HTERT RPE-1 (cell line): ENCODE data around the gene FUT7.

Experiments
- in situ Hi-C: fragments of 300-500 bp; cut with MboI; formaldehyde crosslinking; loops from 4 replicates; pipeline ENCODE4 v1.14.3; 2020; ENCODE audit warnings: low sequenced_read_pairs

The FUT7 gene

DNA sequence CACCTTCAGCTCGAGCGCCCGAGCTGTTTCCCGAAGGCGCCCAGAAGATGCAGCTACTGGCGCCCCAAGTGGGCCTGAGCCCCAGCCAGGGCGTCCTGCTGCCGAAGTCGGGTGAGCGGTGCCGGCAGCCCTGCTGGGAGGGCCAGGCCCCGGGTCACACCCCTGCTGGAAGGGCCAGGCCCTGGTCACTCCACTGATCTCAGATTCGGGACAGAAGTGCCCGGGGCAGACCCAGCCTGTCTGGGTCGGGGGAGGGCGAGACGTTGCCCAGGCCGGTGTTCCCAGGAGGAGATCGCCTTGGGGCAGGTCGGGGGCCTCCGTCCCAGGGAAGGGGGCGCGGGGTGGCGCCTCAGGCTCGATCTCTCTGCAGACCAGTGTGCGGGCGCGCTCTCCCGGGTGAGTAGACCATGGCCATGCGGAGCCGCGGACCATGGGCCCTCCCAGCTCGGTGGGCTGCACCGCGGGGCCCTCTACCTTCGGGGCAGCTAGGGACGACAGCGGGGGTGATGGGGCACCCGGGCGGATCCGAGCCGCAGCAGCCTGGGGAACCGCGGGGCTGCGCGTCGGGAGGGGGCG lies 46.8 kb downstream of the FUT7 start:
- in situ Hi-C loops, result no loop called here

DNA sequence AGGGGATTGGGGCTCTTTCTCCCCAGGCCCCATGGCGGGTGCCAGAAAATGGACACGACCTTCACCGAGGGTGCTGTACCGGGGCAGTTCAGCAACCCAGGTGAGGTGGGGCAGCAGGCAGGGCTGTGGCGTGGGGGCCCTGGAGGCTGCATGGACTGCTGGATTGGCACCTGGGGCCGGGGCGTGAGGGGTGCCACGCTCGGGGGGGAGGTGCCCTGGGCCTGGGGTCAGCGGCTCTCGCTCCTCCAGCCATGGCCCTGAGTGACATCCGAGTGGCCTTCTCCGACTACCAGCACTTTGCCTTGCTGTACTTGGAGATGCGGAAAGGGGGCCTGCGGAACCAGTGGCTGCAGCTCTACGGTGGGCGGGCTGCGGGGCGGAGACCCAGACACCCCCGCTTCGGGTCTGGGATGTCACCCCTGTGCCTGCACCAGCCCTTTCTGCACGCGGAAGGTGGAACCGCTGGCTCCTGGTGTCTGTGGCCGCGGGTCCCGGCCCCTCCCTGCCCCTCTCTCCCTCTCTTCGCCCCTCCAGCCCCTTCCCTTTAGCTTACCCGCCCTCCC lies 47.3 kb downstream of the FUT7 start:
- in situ Hi-C loops, result no loop called here

DNA sequence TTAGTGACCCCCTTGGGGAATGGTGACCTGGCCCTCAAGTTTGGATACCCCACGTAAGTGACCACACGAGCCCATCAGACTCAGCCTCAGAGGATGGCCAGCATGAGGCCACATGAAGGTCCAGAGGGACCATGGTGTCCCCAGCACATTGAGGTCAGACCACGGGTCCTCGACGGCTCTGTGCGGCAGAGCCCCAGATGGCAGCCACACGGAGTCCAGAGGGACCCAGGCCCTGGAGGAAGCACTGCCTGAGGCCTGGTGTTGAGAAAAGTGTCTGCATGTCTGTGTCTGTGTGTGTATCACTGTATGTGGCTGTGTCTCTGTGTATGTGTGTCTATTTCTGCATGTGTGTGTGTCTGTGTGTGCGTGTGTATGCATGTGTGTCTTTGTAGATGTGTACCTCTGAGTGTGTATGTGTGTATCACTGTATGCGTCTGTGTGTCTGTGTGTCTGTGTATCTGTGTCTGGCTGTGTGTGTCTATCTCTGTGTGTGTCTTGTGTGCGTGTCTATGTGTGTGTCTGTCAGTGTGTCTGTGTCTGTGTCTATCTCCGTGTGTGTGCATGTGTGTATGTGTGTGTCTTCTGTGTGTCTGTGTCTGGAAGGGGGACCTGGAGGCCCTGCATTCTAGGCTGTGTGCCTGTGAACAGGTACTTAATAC lies 48.1 kb downstream of the FUT7 start:
- in situ Hi-C loops, result no loop called here

DNA sequence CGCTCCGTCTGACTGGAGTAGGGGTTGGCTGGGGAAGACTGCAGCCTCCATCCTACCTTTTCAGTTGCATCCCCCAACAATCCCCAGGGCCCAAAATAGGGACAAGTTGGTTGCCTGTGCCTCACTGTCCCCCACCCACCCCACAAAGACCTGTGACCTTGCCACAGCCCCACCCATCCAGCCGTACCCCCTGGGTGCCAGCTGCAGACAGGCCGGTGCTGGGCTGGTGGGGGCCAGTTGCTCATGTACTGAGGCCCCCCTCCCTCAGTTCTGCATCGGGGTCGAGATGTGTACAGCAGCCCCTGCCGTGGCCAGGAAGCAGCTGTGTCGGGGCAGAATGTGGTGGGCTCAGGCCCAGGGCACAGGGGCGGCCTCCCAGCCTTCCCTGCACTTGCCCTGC lies 48.7 kb downstream of the FUT7 start:
- in situ Hi-C loops, result no loop called here

DNA sequence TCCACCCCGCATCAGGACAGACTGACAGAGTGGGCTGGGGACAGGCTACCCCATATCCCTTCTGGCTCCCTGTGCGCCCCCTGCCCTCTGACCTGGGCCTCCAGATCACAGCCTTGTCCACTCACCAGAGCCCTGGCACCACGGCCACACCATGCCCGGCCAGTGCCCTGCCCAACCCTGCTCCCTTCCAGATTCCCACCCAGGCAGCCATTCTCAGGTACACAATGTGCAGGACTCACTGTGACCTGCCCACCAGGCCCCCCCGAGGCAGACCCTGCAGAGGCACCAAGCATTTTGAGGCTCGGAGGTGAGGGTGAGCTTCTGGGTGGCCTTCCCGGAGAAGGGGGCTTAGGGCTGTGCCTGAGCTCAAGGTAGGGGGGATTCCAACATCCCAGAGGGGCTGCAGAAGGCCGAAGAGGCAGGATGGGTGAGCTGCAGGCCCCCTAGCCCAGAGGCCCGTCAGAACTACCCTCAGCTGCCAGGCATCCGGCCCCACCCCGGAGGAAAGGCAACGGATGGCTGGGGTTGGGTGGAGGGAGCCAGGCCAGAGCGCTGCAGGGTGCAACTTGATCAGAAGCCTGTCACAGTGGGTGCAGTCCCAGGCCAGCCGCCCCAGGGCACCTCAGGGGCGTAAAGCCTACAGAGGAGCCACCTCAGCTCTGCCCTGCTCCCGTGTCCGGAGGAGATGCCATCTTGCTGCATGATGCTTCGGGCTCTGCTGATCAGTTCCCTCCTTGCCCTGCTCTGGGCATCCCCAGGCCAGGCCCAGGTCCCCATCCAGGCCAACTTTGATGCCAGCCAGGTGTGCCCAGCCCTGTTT lies 49.4 kb downstream of the FUT7 start, which contains the start of gene LCNL1:
Gene LCNL1, plus strand, starts transcription at position 762 of the 820 bp plus-strand sequence. CDS start 594 bp downstream, outside the sequence.
- in situ Hi-C loops, result no loop called here

DNA sequence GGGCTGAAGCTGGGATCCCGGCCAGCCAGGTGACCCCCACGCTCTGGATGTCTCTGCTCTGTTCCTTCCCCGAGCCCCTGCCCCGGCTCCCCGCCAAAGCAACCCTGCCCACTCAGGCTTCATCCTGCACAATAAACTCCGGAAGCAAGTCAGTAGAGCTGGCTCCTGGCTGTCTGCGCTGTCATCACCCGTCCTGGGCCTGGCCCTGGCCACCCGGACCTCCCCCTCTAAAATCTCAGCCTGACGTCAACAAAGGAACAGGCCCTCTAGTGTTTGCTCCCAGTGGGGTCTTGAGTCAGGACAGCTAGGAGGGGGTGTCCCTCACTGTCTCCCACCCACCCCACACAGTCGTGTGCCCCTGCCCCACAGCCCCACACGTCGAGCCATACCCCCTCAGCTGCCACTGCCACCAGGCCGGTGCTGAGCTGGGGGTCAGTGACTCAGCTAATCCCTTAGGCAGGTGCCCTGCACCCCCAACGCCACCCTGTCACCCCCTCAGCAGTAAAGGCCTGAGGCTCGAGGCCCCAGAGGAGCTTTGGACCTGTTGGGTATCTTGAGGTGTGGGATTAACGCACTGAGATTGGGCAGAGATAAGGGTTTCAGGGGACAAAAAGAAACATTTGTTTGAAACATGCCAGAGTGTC lies 50.2 kb downstream of the FUT7 start:
- in situ Hi-C loops, result no loop called here

DNA sequence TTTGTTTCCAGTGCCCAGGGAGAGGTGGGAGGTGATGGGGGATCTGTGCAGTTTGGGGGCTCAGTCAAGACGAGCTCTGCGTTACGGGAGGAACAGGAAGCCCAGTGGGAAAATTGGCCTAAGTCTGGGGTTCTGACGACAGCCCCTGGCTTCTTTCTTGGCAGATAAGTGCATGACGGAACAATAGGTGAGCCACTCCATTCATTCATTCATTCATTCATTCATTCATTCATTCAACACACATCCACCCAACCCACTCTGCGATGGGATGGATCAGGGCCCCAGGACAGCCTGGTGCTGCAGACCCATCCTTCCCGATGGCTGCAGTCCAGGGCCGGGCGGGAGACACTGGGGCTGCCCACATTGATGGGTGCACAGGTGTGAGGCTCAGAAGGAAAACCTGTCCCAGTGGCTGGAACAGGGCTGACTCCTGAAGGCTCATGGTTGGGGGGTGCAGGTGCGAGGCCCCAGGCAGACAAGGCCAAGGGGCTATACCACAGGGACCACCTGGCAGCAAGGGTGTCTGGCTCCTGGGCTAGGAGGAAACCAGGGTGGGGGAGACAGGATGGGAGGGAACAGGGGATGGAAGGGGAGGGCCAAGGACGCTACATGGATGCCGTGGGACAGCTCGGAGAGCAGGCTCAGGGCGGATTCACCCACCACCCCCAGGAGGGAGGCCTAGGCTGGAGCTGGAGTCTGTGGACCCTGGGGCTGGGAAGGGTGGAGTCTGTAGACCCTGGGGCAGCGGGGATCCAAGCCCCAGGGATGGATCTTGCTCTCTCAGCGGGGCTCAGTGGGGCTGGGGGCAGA lies 51.0 kb downstream of the FUT7 start:
- in situ Hi-C loops, result no loop called here
